Stimulated activated CD8-positive, alpha-beta memory T cell treated with anti-CD3 and anti-CD28 coated beads, Interleukin-12 subunit alpha, Interleukin-12 subunit beta, amount 100 ng/mL, for 1 hour (primary cell): Measurements from ENCODE around the gene L3MBTL3.

Experiments
- DNase-seq: peaks from one replicate; pipeline ENCODE4 v3.0.0-alpha.2; 2020; ENCODE audit warnings: low read depth

Gene L3MBTL3

GRCh38 chr6:130027948-130028347 is 9.6 kb downstream of the L3MBTL3 start:
- no peak for DNase-seq

- DNase-seq: no peak
These were observed 10.8 kb downstream of the L3MBTL3 start for GRCh38 chr6:130029163-130029562.

GRCh38 chr6:130032758-130033340 is 14.5 kb downstream of the L3MBTL3 start:
- no peak for DNase-seq

- DNase-seq: no peak
These were observed 15.6 kb downstream of the L3MBTL3 start for GRCh38 chr6:130033949-130034348.

- DNase-seq: no peak
These were observed 16.2 kb downstream of the L3MBTL3 start for GRCh38 chr6:130034378-130035146.

- no peak for DNase-seq
These were observed 16.8 kb downstream of the L3MBTL3 start for GRCh38 chr6:130035211-130035610.

GRCh38 chr6:130037207-130037811 is 18.9 kb downstream of the L3MBTL3 start:
- DNase-seq: no peak

- DNase-seq: no peak
These were observed 23.2 kb downstream of the L3MBTL3 start for GRCh38 chr6:130041594-130041993.

- no peak for DNase-seq
These were observed 25.0 kb downstream of the L3MBTL3 start for GRCh38 chr6:130043344-130043743.

- DNase-seq: no peak
These were observed 27.2 kb downstream of the L3MBTL3 start for GRCh38 chr6:130045622-130046021.

- DNase-seq: no peak
These were observed 28.3 kb downstream of the L3MBTL3 start for GRCh38 chr6:130046671-130047070.

GRCh38 chr6:130047088-130047995 is 29.0 kb downstream of the L3MBTL3 start:
- no peak for DNase-seq

GRCh38 chr6:130050230-130050629 is 31.8 kb downstream of the L3MBTL3 start:
- no peak for DNase-seq

GRCh38 chr6:130054725-130055124 is 36.3 kb downstream of the L3MBTL3 start:
- no peak for DNase-seq

- DNase-seq: no peak
These were observed 36.9 kb downstream of the L3MBTL3 start for GRCh38 chr6:130055271-130055670.

GRCh38 chr6:130057495-130057894 is 39.1 kb downstream of the L3MBTL3 start:
- no peak for DNase-seq

GRCh38 chr6:130063806-130064205 is 45.4 kb downstream of the L3MBTL3 start:
- DNase-seq: no peak

- DNase-seq: no peak
These were observed 47.3 kb downstream of the L3MBTL3 start for GRCh38 chr6:130065609-130066156.

GRCh38 chr6:130069485-130069884 is 51.1 kb downstream of the L3MBTL3 start:
- DNase-seq: no peak

GRCh38 chr6:130070326-130070725 is 51.9 kb downstream of the L3MBTL3 start:
- DNase-seq: no peak

GRCh38 chr6:130070792-130071191 is 52.4 kb downstream of the L3MBTL3 start:
- DNase-seq: no peak

- no peak for DNase-seq
These were observed 57.6 kb downstream of the L3MBTL3 start for GRCh38 chr6:130075879-130076460.
